Measurements from ENCODE around the gene RCHY1.
"Not testable (repeated sequence)": the region's sequence is repeated elsewhere in the genome, so short reads cannot be mapped to it uniquely, and the experiment has no call there.

Gene RCHY1

DNA sequence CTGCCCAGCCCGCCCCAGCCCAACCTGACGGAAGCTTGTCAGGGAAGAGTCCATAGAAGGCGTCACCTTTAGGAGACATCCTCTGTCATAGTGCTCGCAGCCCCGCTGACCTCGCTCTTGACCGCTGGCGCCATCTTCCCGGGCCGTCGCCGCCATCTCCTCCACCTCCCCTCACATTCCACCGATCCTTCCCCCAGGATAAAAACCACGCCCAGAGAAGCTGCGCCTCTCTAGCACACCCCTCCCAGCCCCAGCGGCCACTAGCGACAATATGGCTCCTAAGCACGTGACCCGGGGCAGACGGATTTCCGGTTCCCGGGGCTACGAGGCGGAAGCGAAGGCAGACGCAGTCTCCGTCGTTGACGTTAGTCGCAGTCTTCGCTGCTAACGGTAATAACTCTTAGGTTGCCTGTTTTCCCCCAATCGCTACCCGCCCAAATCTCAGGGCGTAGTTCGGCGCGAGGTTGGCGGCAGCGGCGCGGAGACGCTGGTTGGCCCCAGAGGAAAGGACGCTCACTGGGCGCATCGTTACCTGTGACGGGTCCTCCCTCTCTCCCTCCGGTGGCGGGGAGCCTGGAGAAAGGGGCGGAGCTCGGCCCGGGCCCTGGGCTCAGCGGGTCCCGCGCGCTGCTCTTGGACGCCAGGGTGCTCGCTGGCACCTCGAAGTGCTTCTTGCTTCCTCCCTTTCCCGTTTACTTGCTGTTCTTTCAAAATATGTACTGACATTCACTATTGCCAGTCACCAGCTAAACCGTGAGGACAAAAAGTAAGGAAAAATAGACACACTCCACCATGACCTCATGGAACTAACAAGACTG is at the start of gene RCHY1, which contains the start of gene THAP6:
RCHY1 (minus strand) TSS at position 273 of the 818 bp plus-strand sequence; CDS start at position 156, 117 bp downstream.
THAP6 (plus strand) TSS at position 343 of the 818 bp plus-strand sequence. CDS start 980 bp downstream, outside the sequence.
- DNase-seq: peak; percentile 97

- no peak for DNase-seq
Observed at GRCh38 chr4:75561789-75562188, 47.6 kb upstream of the RCHY1 start.

DNA sequence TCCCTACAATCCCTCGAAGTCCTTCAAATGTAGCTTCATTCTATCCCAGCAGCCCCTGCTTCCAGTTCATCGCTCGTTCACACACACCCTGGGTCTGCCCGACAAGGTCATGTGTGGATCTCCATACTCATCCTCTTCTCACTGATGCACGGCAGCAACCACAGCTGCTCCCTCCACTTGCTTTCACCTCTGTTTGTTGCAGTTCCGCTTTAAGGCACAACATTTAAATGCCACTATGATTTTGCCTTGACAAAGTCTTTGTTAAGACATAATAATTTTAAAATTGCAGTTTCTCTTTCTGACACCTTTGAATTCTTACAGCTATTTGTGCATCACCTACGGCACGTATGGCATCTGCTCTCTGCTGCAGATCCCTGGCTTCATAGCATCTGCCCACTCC is 43.5 kb upstream of the RCHY1 start:
- no peak for DNase-seq

DNA sequence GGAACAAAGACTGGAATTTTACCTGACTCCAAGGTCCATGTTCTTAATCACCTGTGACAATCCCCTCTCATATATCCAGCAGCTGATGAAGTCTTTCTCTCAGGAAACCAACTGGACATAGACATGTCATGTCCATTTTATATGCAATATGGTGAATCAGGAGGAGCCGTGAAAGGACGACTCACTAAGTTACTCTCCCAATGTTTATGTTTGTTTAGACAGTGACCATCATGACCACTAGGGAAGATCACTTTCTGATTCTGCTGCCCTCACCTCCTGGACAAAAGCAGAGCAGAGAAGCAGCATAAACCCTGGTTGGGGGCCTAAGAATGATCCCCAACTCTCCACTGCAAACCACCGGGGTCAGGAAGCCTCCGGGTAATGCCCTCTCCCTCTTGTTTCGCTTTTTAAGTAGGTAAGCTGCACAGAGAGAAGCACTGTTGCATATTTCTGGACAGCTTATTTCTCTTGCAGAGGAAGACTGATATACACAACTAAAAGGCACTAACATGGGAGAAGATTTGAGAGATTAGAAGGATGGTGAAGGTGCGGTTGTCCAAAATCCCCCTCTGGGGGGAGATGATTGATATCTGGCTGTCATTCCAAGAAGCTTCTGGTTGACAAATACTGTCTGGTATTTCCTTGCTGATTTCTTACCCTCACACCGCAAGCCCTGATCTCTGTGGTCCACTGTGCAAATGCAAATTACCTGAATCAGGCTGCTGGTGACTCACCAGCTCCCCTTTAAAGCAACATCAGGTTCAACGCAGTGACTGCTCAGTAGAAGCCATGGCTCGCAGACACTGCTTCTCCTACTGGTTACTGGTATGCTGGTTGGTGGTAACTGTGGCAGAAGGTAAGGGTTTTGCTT is 41.3 kb upstream of the RCHY1 start, which contains the start of gene ODAPH:
ODAPH (plus strand) TSS at position 773 of the 871 bp plus-strand sequence; CDS start at position 790, 17 bp downstream.
- no peak for DNase-seq

DNA sequence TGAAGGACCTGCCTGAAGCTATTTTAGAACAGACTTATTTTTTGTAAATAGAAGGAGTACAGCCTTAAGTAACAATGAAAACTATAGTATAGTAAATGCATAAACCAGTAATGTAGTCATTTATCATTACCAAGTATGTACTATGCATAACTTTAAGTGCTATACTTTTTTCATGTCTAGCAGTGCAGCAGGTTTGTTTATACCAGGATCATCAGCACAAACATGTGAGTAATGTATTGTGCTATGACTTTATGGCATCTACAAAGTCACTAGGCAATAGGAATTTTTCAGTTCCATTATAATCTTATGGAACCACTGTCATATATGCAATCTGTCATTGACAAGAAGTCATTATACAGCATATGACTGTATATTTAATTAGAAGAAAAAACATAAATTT is 38.2 kb upstream of the RCHY1 start:
- DNase-seq: no peak

GRCh38 chr4:75549019-75549418 is 34.8 kb upstream of the RCHY1 start:
- no peak for DNase-seq

DNA sequence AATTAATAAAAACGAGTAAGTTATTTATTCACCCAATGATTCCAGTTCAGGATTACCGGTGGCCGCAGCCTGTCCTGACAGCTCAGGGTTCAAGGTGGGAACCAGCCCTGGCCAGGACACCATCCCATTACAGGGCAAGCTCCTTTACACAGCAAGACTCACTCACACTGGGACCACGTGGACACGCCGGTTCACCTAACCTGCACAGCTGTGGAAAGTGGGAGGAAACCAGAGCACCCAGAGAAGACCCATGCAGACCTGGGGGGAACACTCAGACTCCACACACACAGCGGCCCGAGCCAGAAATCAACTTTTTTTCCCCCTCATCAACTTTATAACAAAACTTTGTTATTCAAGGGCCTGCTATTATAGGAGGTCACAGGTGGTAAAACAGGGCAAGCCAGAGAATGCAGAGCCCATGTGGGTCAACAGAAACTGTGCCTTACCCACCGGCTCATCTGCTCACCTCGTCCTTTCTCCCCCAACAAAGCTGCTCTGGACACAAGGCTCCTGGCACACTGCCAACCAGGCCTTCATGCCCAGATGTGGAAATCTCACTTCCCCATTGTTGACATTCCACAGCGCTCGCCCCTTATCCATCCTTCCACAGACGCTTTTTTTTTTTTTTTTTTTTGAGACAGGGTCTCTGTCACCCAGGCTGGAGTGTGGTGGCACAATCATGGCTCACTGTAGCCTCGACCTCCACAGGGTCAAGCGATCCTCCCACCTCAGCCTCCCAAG is 33.6 kb upstream of the RCHY1 start:
- DNase-seq: no peak

- DNase-seq: no peak
Observed at GRCh38 chr4:75545526-75545925, 31.3 kb upstream of the RCHY1 start.

- DNase-seq: no peak
Observed at GRCh38 chr4:75544870-75545269, 30.7 kb upstream of the RCHY1 start.

DNA sequence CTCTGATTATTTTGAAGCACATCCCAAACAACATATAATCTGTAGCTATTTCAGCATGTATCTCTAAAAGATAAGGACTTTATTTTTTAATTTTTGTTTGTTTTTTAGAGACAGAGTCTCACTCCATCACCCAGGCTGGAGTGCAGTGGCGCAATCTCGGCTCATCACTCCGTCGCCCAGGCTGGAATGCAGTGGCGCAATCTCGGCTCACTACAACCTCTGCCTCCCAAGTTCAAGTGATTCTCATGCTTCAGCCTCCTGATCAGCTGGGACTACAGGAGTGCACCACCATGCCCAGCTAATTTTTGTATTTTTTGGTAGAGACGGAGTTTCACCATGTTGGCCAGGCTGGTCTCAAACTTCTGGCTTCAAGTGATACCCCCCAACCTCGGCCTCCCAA is 30.0 kb upstream of the RCHY1 start:
- not testable (repeated sequence) for DNase-seq

- DNase-seq: no peak
Observed at GRCh38 chr4:75542824-75543223, 28.6 kb upstream of the RCHY1 start.

DNA sequence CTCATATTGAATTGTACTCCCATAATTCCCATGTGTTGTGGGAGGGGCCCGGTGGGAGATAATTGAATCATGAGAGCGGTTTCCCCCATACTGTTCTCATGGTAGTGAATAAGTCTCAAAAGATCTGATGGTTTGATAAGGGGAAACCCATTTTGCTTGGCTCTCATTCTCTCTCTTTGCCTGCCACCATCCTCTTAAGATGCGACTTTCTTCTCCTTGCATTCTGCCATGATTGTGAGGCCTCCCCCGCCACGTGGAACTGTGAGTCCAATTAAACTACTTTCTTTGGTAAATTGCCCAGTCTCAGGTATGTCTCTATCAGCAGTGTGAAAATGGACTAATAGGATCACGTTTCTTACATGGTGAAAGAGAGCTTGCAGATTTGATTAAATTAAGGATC is 23.1 kb upstream of the RCHY1 start:
- not testable (repeated sequence) for DNase-seq

GRCh38 chr4:75533926-75534325 is 19.7 kb upstream of the RCHY1 start:
- DNase-seq: not testable (repeated sequence)

DNA sequence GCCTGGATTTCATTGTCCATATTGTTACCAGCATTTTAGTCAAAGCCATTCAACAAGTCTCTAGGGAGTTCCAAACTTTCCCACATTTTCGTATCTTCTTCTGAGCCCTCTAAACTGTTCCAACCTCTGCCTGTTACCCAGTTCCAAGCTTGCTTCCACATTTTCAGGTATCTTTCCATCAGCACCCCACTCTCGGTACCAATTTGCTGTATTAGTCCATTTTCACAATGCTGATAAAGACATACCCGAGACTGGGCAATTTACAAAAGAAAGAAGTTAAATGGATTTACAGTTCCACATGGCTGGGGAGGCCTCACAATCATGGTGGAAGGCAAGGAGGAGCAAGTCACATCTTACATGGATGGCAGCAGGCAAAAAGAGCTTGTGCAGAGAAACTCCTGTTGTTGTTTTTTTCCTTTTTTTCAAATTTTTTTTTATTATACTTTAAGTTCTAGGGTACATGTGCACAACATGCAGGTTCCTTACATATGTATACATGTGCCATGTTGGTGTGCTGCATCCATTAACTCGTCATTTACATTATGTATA is 19.2 kb upstream of the RCHY1 start:
- not testable (repeated sequence) for DNase-seq

GRCh38 chr4:75531536-75532143 is 17.4 kb upstream of the RCHY1 start:
- DNase-seq: not testable (repeated sequence)

DNA sequence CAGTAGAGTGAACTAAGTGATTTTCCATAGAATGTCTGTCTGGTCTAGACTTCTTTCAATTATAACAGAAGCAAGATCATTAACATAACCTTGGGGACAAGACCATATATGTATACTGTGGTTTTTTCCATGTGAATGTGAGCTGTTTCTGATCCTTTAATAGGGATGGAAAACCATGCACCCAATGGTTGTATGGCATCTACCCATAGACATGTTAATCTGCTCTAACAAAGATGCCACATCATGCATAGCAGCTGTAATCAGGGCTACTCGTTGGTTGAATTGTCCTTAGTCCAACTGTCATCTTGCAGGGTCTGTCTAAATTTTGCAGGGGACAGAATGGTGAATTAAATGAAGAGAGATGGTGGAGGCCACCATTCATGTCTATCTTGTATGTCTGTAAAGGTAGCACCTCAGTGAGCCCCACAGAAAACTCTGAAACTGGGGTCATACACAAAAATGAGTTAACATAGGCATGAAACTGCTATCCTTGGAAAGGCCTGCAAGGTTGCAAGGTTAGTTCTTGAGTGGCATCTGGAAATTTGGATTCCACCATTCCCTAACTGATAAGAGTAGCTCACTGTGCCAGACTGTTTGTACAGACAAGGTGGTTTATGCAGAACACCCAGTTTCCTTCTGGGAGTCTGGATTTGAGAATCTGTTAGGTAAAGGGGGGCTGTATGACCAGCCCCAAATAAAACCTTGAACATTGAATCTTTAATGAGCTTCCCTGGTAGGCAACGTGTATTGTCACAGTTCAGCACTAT is 16.5 kb upstream of the RCHY1 start:
- DNase-seq: no peak

GRCh38 chr4:75527482-75527881 is 13.3 kb upstream of the RCHY1 start:
- DNase-seq: no peak

DNA sequence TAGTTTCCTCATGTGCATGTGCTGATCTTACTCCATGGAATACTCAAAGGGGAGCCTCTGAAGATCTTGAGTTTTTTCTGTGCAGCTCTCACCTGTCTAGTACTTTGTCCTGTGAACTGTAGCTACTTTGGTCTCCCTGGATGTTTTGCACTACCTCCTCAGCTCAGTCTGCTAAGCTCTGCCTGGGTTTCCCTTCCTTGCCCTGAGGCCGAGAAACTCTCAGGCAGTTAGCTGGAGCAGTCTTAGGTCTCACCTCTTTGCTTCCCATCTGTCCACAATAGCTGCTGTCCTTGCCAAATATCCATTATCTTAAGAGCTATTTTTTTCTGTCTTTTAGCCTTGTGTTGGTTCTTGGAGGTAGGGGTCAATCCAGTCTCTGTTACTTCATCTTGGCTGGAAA is 11.7 kb upstream of the RCHY1 start:
- no peak for DNase-seq

GRCh38 chr4:75525086-75525485 is 10.9 kb upstream of the RCHY1 start:
- DNase-seq: no peak

- not testable (repeated sequence) for DNase-seq
Observed at GRCh38 chr4:75519452-75519851, 5.2 kb upstream of the RCHY1 start.

GRCh38 chr4:75516144-75516543 is 1.9 kb upstream of the RCHY1 start:
- no peak for DNase-seq

Measured in right hindlimb (tissue), 1 donor.